HepG2 (cell line): Measurements from ENCODE around the gene TBC1D24. TPM values are rescaled to one million over a fixed set of nuclear protein-coding genes. Genes with fewer than 3 reads are reported as not detected.

ENCODE experiments used
- BHLHE40 ChIP-seq: IDR thresholded peaks from 2 replicates; pipeline ENCODE4 v1.6.1; 2011; ENCODE audit warnings: low read length, improper control_type of control experiment
- CEBPB ChIP-seq: IDR thresholded peaks from 2 replicates; pipeline ENCODE4 v1.6.1; 2011; ENCODE audit warnings: low read depth, low read length, improper control_type of control experiment, borderline replicate concordance
- FOXP1 ChIP-seq, 2 experiments: fragments of 450-650 bp in 1 of 2; IDR thresholded peaks; 2 replicates each; pipeline ENCODE4 v1.6.1; 2017 to 2018; ENCODE audit warnings: antibody characterized with exemption in 1 of 2
- IRF1 ChIP-seq: sonication (generic); formaldehyde crosslinking; IDR thresholded peaks from 2 replicates; pipeline ENCODE4 v1.4.0; 2020; ENCODE audit warnings: low read depth, mild to moderate bottlenecking, missing genetic modification reagents
- KMT2B ChIP-seq: IDR thresholded peaks from 2 replicates; pipeline ENCODE4 v1.6.1; 2016; ENCODE audit warnings: missing genetic modification reagents, missing compliant biosample characterization
- MTERF4 ChIP-seq: sonication (generic); formaldehyde crosslinking; IDR thresholded peaks from 2 replicates; pipeline ENCODE4 v1.8.0; 2023; ENCODE audit warnings: mild to moderate bottlenecking, missing genetic modification reagents
- NKX3-1 ChIP-seq: sonication (generic); formaldehyde crosslinking; IDR thresholded peaks from 2 replicates; pipeline ENCODE4 v1.5.0; 2020; ENCODE audit warnings: missing genetic modification reagents
- PAXIP1 ChIP-seq: sonication (generic); formaldehyde crosslinking; conservative IDR thresholded peaks from 2 replicates; pipeline ENCODE4 v1.4.0; 2020; ENCODE audit warnings: mild to moderate bottlenecking, missing genetic modification reagents, moderate library complexity
- PBX2 ChIP-seq: IDR thresholded peaks from 2 replicates; pipeline ENCODE4 v1.6.1; 2016; ENCODE audit warnings: control low read depth
- PRDM15 ChIP-seq: sonication (generic); formaldehyde crosslinking; IDR thresholded peaks from 2 replicates; pipeline ENCODE4 v1.4.0; 2020; ENCODE audit warnings: missing genetic modification reagents
- TAF1 ChIP-seq: sonication (generic); formaldehyde crosslinking; IDR thresholded peaks from 2 replicates; pipeline ENCODE4 v1.4.0; 2020; ENCODE audit warnings: missing genetic modification reagents
- THAP11 ChIP-seq: IDR thresholded peaks from 2 replicates; pipeline ENCODE4 v1.6.1; 2016; ENCODE audit warnings: missing biosample characterization, missing genetic modification reagents
- USF2 ChIP-seq, 2 experiments: sonication (generic) in 1 of 2; formaldehyde crosslinking in 1 of 2; IDR thresholded peaks; 2 replicates each; pipeline versions ENCODE4 v1.5.1 to v1.6.1; 2011 to 2020; ENCODE audit warnings: borderline replicate concordance in 1 of 2, low read depth in 1 of 2, low read length in 1 of 2, mild to moderate bottlenecking in 1 of 2, missing genetic modification reagents in 1 of 2, moderate library complexity in 1 of 2
- ZIK1 ChIP-seq: sonication (generic); formaldehyde crosslinking; IDR thresholded peaks from 2 replicates; pipeline ENCODE4 v1.5.0; 2020; ENCODE audit warnings: mild to moderate bottlenecking, low read depth, missing genetic modification reagents, borderline replicate concordance
- ZNF12 ChIP-seq: sonication (generic); formaldehyde crosslinking; IDR thresholded peaks from 2 replicates; pipeline ENCODE4 v1.5.0; 2020; ENCODE audit warnings: missing genetic modification reagents
- polyA plus RNA-seq, 8 experiments: library from polyadenylated mRNA; depleted of rRNA in 3 of 8; stranded (reverse) in 7 of 8; unstranded in 1 of 8; fragments of >200 nt; fragmentation: Illumina TruSeq in 4 of 8; extraction: Trizol in 4 of 8; gene quantifications; 2 replicates each; pipeline versions ENCODE4 v1.2.1 to v1.2.3, GENCODE V29; 2011 to 2016; ENCODE audit warnings: low read depth in 4 of 8, missing spikeins in 1 of 8, mixed read lengths in 1 of 8; ENCODE audit not compliant: insufficient read depth in 1 of 8
- total RNA-seq, 5 experiments: library from RNA; depleted of rRNA; stranded (reverse); fragments of >200 nt; fragmentation: Illumina TruSeq; extraction: Trizol; gene quantifications; 2 replicates each; pipeline ENCODE4 v1.2.3, GENCODE V29; 2016; ENCODE audit warnings: low read depth in 1 of 5

Gene TBC1D24
- total and polyA plus RNA-seq, 2 of the 13 experiments (the other 11 are each of a cell fraction or from before 2014, with no cell fraction given) = 7.7 to 13.7 TPM

- TF ChIP-seq IRF1 (no peak), PBX2 (CRISPR knock-in tag) (no peak), THAP11 (peak; percentile 82), NKX3-1 (no peak; the same call in 1 of the 2 replicates), CEBPB (no peak), ZIK1 (CRISPR knock-in tag) (no peak), KMT2B (CRISPR knock-in tag) (no peak), BHLHE40 (peak; percentile 95), PAXIP1 (CRISPR knock-in tag) (no peak), ZNF12 (CRISPR knock-in tag) (no peak), MTERF4 (CRISPR knock-in tag) (no peak), USF2 (IDR thresholded peaks at IDR 0.05; ENCODE audit: low read depth, low read length) (peak; percentile 80), USF2 (CRISPR knock-in tag; IDR thresholded peaks at IDR 0.05; ENCODE audit: borderline replicate concordance) (peak; percentile 64; the same call in 1 of the 2 replicates), TAF1 (CRISPR knock-in tag) (peak; percentile 88), PRDM15 (CRISPR knock-in tag) (no peak), FOXP1 (IDR thresholded peaks at IDR 0.05) (no peak), FOXP1 (CRISPR knock-in tag; IDR thresholded peaks at IDR 0.05) (no peak)
Observed at GRCh38 chr16:2513405-2514332, 38.7 kb downstream of the TBC1D24 start, which contains the start of gene ATP6V0C (continued).
